ENCODE measurements around the gene LMF1. TPM values are rescaled to one million over a fixed set of nuclear protein-coding genes. Genes with fewer than 3 reads are reported as not detected.
"Not testable (repeated sequence)": the region's sequence is repeated elsewhere in the genome, so short reads cannot be mapped to it uniquely, and the experiment has no call there.

The LMF1 gene
- total and polyA plus RNA-seq, 2 of the 13 experiments (the other 11 are each of a cell fraction or from before 2014, with no cell fraction given): 6.8 to 8.5 TPM

- H3K4me1 ChIP-seq (ENCODE audit: insufficient read depth, low read length); H3K27ac ChIP-seq (ENCODE audit: extremely low read length, insufficient read depth, low read length); POLR2A ChIA-PET; H3K79me2 ChIP-seq (ENCODE audit: insufficient read depth, low read length); ATAC-seq; H3K4me2 ChIP-seq (ENCODE audit: low read depth, low read length); in situ Hi-C loops (cut with HindIII; ENCODE audit: extremely low pct_ligation_motif_present, low pct_unique_long_range_greater_than_20kb); H3K4me3 ChIP-seq (replicated peaks in 1 of 3; ENCODE audit: insufficient read depth in 1 of 3, low read depth in 2 of 3, low read length in 3 of 3); intact Hi-C loops (cut with micrococcal nuclease; ENCODE audit: unreplicated experiment); H2AFZ ChIP-seq (ENCODE audit: low read length); CTCF ChIA-PET (ENCODE audit: low intra/inter-chr PET ratio, low total read pairs); H3K36me3 ChIP-seq (replicated peaks in 1 of 2; ENCODE audit: control insufficient read depth in 1 of 2, insufficient read depth in 2 of 2, low read length in 2 of 2); H3K27me3 ChIP-seq (ENCODE audit: control insufficient read depth in 1 of 2, insufficient read depth in 2 of 2, low read length in 2 of 2); H3K9ac ChIP-seq (ENCODE audit: insufficient read depth, low read depth, low read length); H4K20me1 ChIP-seq (ENCODE audit: insufficient read depth, low read length); DNase-seq (ENCODE audit: low spot score); BruUV-seq (replicated peaks); FAIRE-seq: not testable (repeated sequence)
- 93% methylated on average over 36 of the region's 36 CpGs for WGBS (ENCODE audit: low lambda C conversion rate)
- peaks cover 11% of the 10 kb centered on the region for H3K9me3 ChIP-seq (ENCODE audit: low read length)
Measured at GRCh38 chr16:858441-858840, 112.3 kb downstream of the LMF1 start.

DNA sequence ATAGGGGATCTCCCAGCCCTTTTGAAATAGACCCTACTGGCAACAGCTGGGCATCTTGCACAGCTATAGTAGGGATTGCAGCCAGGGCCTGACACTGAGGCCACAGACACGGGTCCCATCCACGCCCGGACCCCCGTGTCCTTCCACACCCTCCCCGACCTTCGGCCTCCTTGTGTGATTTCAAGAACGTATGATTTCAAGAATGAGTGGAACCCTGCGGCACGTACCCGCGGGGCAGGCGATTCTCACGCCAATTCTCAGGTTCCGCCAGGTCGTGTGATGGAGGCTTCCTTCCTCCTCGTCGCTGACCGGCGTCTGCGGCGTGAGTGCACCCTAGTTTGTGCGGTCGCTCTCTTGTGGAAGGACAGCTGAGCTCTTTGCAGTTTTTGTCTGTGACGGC lies 114.0 kb downstream of the LMF1 start:
- no peak overlapping the region for H3K4me3 ChIP-seq (replicated peaks in 1 of 3; ENCODE audit: insufficient read depth in 1 of 3, low read depth in 2 of 3, low read length in 3 of 3)
- no peaks in the 10 kb centered on the region for H4K20me1 ChIP-seq (ENCODE audit: insufficient read depth, low read length)
- ATAC-seq (no peak), DNase-seq (ENCODE audit: low spot score) (no peak), FAIRE-seq (no peak)
- H3K9ac ChIP-seq (ENCODE audit: insufficient read depth, low read depth, low read length): no peak overlapping the region
- ChIA-PET CTCF (ENCODE audit: low intra/inter-chr PET ratio, low total read pairs) (no interaction called here), POLR2A (no interaction called here)
- H3K4me2 ChIP-seq (ENCODE audit: low read depth, low read length): no peak overlapping the region
- H3K27ac ChIP-seq (ENCODE audit: extremely low read length, insufficient read depth, low read length): no peak overlapping the region
- H3K27me3 ChIP-seq (ENCODE audit: control insufficient read depth in 1 of 2, insufficient read depth in 2 of 2, low read length in 2 of 2): peaks cover 2 to 3% of the 10 kb centered on the region in 2 experiments; a peak in 2 of 5 replicates
- in situ Hi-C loops (cut with HindIII; ENCODE audit: extremely low pct_ligation_motif_present, low pct_unique_long_range_greater_than_20kb) (no loop called here), intact Hi-C loops (cut with micrococcal nuclease; ENCODE audit: unreplicated experiment) (no loop called here)
- no peaks in the 10 kb centered on the region for H3K4me1 ChIP-seq (ENCODE audit: insufficient read depth, low read length)
- no TSS peak for BruUV-seq (replicated peaks)
- TF ChIP-seq ZNF687 (CRISPR knock-in tag; IDR thresholded peaks at IDR 0.05): no peak
- no peak for TF ChIP-seq ZNF205 (CRISPR knock-in tag; IDR thresholded peaks at IDR 0.05)
- TF ChIP-seq RFXAP (CRISPR knock-in tag; IDR thresholded peaks at IDR 0.05; ENCODE audit: borderline replicate concordance): no peak
- TF ChIP-seq ELF4 (CRISPR knock-in tag; IDR thresholded peaks at IDR 0.05; ENCODE audit: borderline replicate concordance): no peak
- no peak for TF ChIP-seq ADNP (CRISPR knock-in tag; IDR thresholded peaks at IDR 0.05)
- TF ChIP-seq, protein P1, sequence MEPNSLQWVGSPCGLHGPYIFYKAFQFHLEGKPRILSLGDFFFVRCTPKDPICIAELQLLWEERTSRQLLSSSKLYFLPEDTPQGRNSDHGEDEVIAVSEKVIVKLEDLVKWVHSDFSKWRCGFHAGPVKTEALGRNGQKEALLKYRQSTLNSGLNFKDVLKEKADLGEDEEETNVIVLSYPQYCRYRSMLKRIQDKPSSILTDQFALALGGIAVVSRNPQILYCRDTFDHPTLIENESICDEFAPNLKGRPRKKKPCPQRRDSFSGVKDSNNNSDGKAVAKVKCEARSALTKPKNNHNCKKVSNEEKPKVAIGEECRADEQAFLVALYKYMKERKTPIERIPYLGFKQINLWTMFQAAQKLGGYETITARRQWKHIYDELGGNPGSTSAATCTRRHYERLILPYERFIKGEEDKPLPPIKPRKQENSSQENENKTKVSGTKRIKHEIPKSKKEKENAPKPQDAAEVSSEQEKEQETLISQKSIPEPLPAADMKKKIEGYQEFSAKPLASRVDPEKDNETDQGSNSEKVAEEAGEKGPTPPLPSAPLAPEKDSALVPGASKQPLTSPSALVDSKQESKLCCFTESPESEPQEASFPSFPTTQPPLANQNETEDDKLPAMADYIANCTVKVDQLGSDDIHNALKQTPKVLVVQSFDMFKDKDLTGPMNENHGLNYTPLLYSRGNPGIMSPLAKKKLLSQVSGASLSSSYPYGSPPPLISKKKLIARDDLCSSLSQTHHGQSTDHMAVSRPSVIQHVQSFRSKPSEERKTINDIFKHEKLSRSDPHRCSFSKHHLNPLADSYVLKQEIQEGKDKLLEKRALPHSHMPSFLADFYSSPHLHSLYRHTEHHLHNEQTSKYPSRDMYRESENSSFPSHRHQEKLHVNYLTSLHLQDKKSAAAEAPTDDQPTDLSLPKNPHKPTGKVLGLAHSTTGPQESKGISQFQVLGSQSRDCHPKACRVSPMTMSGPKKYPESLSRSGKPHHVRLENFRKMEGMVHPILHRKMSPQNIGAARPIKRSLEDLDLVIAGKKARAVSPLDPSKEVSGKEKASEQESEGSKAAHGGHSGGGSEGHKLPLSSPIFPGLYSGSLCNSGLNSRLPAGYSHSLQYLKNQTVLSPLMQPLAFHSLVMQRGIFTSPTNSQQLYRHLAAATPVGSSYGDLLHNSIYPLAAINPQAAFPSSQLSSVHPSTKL (CRISPR knock-in tag; IDR thresholded peaks at IDR 0.05): no peak
- peaks cover 11% of the 10 kb centered on the region for H3K9me3 ChIP-seq (ENCODE audit: low read length)
- H2AFZ ChIP-seq (ENCODE audit: low read length): no peak overlapping the region
- 93% methylated on average over 23 of the region's 24 CpGs for WGBS (ENCODE audit: low lambda C conversion rate)
- no peaks in the 10 kb centered on the region for H3K79me2 ChIP-seq (ENCODE audit: insufficient read depth, low read length)
- no peaks in the 10 kb centered on the region for H3K36me3 ChIP-seq (replicated peaks in 1 of 2; ENCODE audit: control insufficient read depth in 1 of 2, insufficient read depth in 2 of 2, low read length in 2 of 2)

Measured in HepG2 (cell line).